GM23248 (cell line): ENCODE measurements around the gene CFC1. TPM values are rescaled to one million over a fixed set of nuclear protein-coding genes. Genes with fewer than 3 reads are reported as not detected.
"Not testable (repeated sequence)": the region's sequence is repeated elsewhere in the genome, so short reads cannot be mapped to it uniquely, and the experiment has no call there.

Source experiments
- DNase-seq: peaks from one replicate; pipeline ENCODE4 v3.0.0-alpha.2; 2015
- H2AFZ ChIP-seq: fragments of 200-600 bp; sonication (generic); 2 replicates; pipeline ENCODE4 v1.6.1; 2016; ENCODE audit warnings: antibody characterized with exemption
- H3F3A ChIP-seq: fragments of 200-600 bp; sonication (generic); 2 replicates; pipeline ENCODE4 v1.6.1; 2016; ENCODE audit warnings: mild to moderate bottlenecking, antibody characterized with exemption, mixed run types; ENCODE audit not compliant: insufficient read depth
- H3K27ac ChIP-seq: fragments of 200-600 bp; sonication (generic); 2 replicates; pipeline ENCODE4 v1.5.1; 2016; ENCODE audit warnings: mild to moderate bottlenecking
- H3K27me3 ChIP-seq: fragments of 200-600 bp; sonication (generic); replicated peaks from 2 replicates; pipeline ENCODE4 v1.6.1; 2016; ENCODE audit warnings: mild to moderate bottlenecking; ENCODE audit not compliant: insufficient read depth
- H3K36me3 ChIP-seq: fragments of 200-600 bp; sonication (generic); 2 replicates; pipeline ENCODE4 v1.6.1; 2016; ENCODE audit warnings: low read depth, mild to moderate bottlenecking
- H3K4me1 ChIP-seq: fragments of 200-600 bp; sonication (generic); 2 replicates; pipeline ENCODE4 v1.6.1; 2016; ENCODE audit warnings: mild to moderate bottlenecking; ENCODE audit not compliant: insufficient read depth
- H3K4me2 ChIP-seq: fragments of 200-600 bp; sonication (generic); one replicate; pipeline ENCODE4 v1.6.1; 2016; ENCODE audit warnings: mild to moderate bottlenecking; ENCODE audit not compliant: unreplicated experiment
- H3K4me3 ChIP-seq: fragments of 200-600 bp; sonication (generic); 2 replicates; pipeline ENCODE4 v1.5.1; 2016; ENCODE audit warnings: mild to moderate bottlenecking
- H3K79me2 ChIP-seq: fragments of 200-600 bp; sonication (generic); 2 replicates; pipeline ENCODE4 v1.6.1; 2016; ENCODE audit warnings: mild to moderate bottlenecking; ENCODE audit not compliant: insufficient read depth
- H3K9ac ChIP-seq: fragments of 200-600 bp; sonication (generic); 2 replicates; pipeline ENCODE4 v1.6.1; 2016; ENCODE audit warnings: mild to moderate bottlenecking
- H3K9me2 ChIP-seq: fragments of 200-600 bp; sonication (generic); 2 replicates; pipeline ENCODE4 v1.6.1; 2016; ENCODE audit warnings: mixed run types, mild to moderate bottlenecking, moderate library complexity; ENCODE audit not compliant: insufficient read depth
- H3K9me3 ChIP-seq: fragments of 200-600 bp; sonication (generic); one replicate; pipeline ENCODE4 v1.6.1; 2017; ENCODE audit warnings: low read depth
- H4K20me1 ChIP-seq: fragments of 200-600 bp; sonication (generic); 2 replicates; pipeline ENCODE4 v1.6.0; 2016; ENCODE audit not compliant: insufficient read depth
- WGBS, 2 experiments: methylation state at CpG; one replicate each; pipeline ENCODE4 v1.1.6; 2015 to 2017; ENCODE audit warnings: low lambda C conversion rate in 2 of 2, low coverage in 1 of 2; ENCODE audit errors: missing lambda C conversion rate in 2 of 2; 5-methylcytosine and 5-hydroxymethylcytosine counted together
- in situ Hi-C: fragments of 300-500 bp; cut with MboI; formaldehyde crosslinking; loops from 2 replicates; pipeline ENCODE4 v1.15.0; 2020
- polyA plus RNA-seq: library from polyadenylated mRNA; unstranded; fragments of >200 nt; fragmentation: Nextera tagmentation; extraction: Ambion mirVana; gene quantifications from 2 replicates; pipeline ENCODE4 v1.2.1, GENCODE V29; 2016
- total RNA-seq: library from RNA; depleted of rRNA; stranded (reverse); fragments of >200 nt; shearing (Covaris generic); gene quantifications from 2 replicates; pipeline ENCODE4 v1.2.3, GENCODE V29; 2014

CFC1 gene
- total and polyA plus RNA-seq, 2 experiments from 2014 or later = not detected

- H3K27ac ChIP-seq, DNase-seq, H3K4me1 ChIP-seq, H4K20me1 ChIP-seq, in situ Hi-C loops, H3K79me2 ChIP-seq, H3K9me2 ChIP-seq, H2AFZ ChIP-seq, H3K36me3 ChIP-seq, H3K4me3 ChIP-seq, H3K9ac ChIP-seq, H3K9me3 ChIP-seq, H3K4me2 ChIP-seq, H3F3A ChIP-seq, H3K27me3 ChIP-seq: not testable (repeated sequence)
- no CpG with 5 or more reads among the region's 4 CpGs for WGBS, 2 experiments
Measured at GRCh38 chr2:130554178-130554577, 45.2 kb downstream of the CFC1 start.

GRCh38 chr2:130549475-130549874 is 49.9 kb downstream of the CFC1 start:
- H3K9me3 ChIP-seq, H3K27ac ChIP-seq, H4K20me1 ChIP-seq, in situ Hi-C loops, H3K79me2 ChIP-seq, H3K9me2 ChIP-seq, DNase-seq, H3K4me1 ChIP-seq, H3K36me3 ChIP-seq, H2AFZ ChIP-seq, H3K4me3 ChIP-seq, H3K27me3 ChIP-seq, H3F3A ChIP-seq, H3K4me2 ChIP-seq, H3K9ac ChIP-seq: not testable (repeated sequence)
- no CpG with 5 or more reads among the region's 27 CpGs for WGBS, 2 experiments

GRCh38 chr2:130548418-130548817 is 51.0 kb downstream of the CFC1 start:
- no CpG with 5 or more reads among the region's 3 CpGs for WGBS, 2 experiments

GRCh38 chr2:130544978-130545377 is 54.4 kb downstream of the CFC1 start:
- H3K9me3 ChIP-seq, H3K4me3 ChIP-seq, H3K27me3 ChIP-seq, H3K4me2 ChIP-seq, H3K4me1 ChIP-seq, H3K27ac ChIP-seq, H2AFZ ChIP-seq, H4K20me1 ChIP-seq, H3K36me3 ChIP-seq, in situ Hi-C loops, H3K9ac ChIP-seq, H3K79me2 ChIP-seq, H3F3A ChIP-seq, DNase-seq, H3K9me2 ChIP-seq: not testable (repeated sequence)
- no CpG with 5 or more reads among the region's 5 CpGs for WGBS, 2 experiments

More at GRCh38 chr2:130548418-130548817, 51.0 kb downstream of the CFC1 start:
- in situ Hi-C loops, H3K9ac ChIP-seq, DNase-seq, H3K9me2 ChIP-seq, H3F3A ChIP-seq, H3K9me3 ChIP-seq, H3K36me3 ChIP-seq, H3K27ac ChIP-seq, H3K79me2 ChIP-seq, H3K4me3 ChIP-seq, H2AFZ ChIP-seq, H4K20me1 ChIP-seq, H3K4me1 ChIP-seq, H3K27me3 ChIP-seq, H3K4me2 ChIP-seq: not testable (repeated sequence)

GRCh38 chr2:130543785-130544528 is 55.4 kb downstream of the CFC1 start:
- in situ Hi-C loops, H3K9ac ChIP-seq: not testable (repeated sequence)
- no CpG with 5 or more reads among the region's 12 CpGs for WGBS, 2 experiments

GRCh38 chr2:130542789-130543188 is 56.6 kb downstream of the CFC1 start:
- DNase-seq, H3K9me3 ChIP-seq, H3K4me1 ChIP-seq, H3K36me3 ChIP-seq, H3F3A ChIP-seq, H3K9ac ChIP-seq, H3K27me3 ChIP-seq, H3K79me2 ChIP-seq, H4K20me1 ChIP-seq, H2AFZ ChIP-seq, H3K9me2 ChIP-seq, H3K27ac ChIP-seq, H3K4me2 ChIP-seq, in situ Hi-C loops, H3K4me3 ChIP-seq: not testable (repeated sequence)
- no CpG with 5 or more reads among the region's 4 CpGs for WGBS, 2 experiments

More at GRCh38 chr2:130543785-130544528, 55.4 kb downstream of the CFC1 start:
- H3K4me1 ChIP-seq, H3K27me3 ChIP-seq, H3F3A ChIP-seq, H4K20me1 ChIP-seq, H3K9me3 ChIP-seq, H3K27ac ChIP-seq, H3K79me2 ChIP-seq, H2AFZ ChIP-seq, H3K4me2 ChIP-seq, H3K36me3 ChIP-seq, DNase-seq, H3K9me2 ChIP-seq, H3K4me3 ChIP-seq: not testable (repeated sequence)
